ENCODE data around the gene PAPPA2. TPM values are rescaled to one million over a fixed set of nuclear protein-coding genes. Genes with fewer than 3 reads are reported as not detected.
"Not testable (repeated sequence)": the region's sequence is repeated elsewhere in the genome, so short reads cannot be mapped to it uniquely, and the experiment has no call there.

Gene PAPPA2
- polyA plus RNA-seq, 3 donors: 42.6 to 48.8 (median 45.8) TPM

DNA sequence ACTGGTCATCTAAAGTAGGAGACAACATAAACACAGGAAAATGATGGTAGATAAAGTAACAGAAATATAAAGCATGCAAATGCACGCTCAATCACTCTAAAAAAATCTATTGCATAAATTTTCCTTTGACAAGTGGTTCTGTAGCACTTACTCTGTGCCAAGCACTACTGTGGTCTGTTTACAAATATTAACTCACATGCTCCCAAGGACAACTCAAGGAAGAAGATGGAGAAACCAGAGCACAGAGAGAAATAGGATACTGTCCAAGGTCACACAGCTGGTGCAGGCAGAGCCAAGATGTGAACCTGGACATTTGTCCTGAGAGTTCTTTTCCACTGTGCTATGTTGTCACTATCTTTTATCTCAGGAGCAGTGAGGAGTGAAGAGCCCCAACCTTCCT lies 105.2 kb downstream of the PAPPA2 start:
- DNase-seq (ENCODE audit: extremely low read depth in 1 of 11, low read depth in 9 of 11, low spot score in 4 of 11): no peak

DNA sequence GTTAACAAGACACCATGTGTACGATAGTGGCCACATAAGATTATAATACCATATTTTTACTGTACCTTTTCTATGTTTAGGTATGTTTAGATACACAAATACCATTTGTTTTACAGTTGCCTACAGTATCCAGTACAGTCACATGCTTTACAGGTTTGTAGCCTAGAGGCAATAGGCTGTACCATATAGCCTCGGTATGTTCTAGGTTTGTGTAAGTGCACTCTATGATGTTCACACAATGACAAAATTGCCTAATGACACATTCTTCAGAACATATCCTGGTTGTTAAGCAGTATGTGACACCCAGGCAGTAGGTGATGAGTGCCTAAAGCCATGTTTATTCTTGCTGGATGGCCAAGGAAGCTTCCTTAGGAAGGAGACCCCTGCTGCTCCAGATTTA lies 111.8 kb downstream of the PAPPA2 start:
- no peak for DNase-seq (ENCODE audit: extremely low read depth in 1 of 11, low read depth in 9 of 11, low spot score in 4 of 11)

DNA sequence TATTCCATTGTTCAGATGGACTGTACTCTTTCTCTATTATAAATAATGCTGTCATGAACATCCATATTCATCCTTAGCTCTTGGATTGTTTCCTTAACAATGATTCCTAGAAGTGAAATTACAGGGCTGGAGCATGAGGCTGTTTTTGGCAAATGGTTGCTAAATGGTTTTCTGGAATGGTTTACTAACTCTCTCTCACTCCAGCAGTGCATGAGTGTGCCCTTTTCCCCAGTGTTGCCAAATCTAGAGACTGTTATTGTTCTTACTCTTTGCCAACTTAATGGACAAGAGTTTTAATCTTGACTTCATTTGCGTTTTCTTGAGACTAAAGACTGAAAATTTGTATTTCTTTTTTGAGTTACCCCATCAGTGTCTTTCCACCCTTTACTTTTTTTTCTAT lies 113.0 kb downstream of the PAPPA2 start:
- DNase-seq (ENCODE audit: extremely low read depth in 1 of 11, low read depth in 9 of 11, low spot score in 4 of 11): no peak

DNA sequence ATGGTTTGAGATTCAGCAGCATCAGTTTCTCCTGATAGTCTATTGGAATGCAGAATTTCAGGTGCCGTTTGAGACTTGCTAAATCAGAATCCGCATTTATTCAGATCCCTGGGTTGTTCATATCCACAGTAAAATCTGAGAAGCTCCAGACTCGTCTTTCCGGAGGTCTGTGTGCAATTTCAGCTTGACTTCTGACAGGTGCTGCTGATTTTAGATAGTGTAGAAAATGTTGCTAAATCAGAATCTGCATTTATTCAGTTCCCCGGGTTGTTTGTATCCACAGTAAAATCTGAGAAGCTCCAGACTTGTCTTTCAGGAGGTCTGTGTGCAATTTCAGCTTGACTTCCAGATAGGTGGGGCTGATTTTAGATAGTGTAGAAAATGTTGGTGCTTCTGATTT lies 113.7 kb downstream of the PAPPA2 start:
- DNase-seq (ENCODE audit: extremely low read depth in 1 of 11, low read depth in 9 of 11, low spot score in 4 of 11): no peak

DNA sequence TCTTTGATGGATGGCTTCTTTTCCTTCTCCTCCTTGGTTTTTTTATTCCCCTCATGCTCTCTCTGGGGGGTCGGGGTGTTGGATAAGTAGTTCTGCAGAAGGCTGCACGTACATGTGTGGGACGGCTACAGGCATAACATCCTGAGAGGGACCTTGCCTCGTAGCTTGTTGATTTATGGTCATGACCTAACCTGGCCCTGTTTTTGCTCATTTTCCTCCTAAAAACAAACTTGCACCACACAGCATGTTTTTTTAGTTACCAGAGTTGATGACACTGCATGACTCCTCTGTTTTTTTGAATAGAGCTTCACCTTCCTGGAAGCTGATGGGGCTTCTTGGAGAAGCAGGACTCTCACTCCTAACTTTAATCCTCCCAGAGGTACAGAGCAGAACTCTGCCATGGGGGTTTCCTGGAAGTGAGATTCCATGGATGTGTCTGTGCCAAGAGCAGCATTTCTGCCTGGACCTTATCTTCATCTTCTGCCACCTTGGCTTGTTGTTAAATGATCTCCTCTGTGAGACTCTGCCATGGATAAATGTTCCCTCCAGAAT lies 114.7 kb downstream of the PAPPA2 start:
- DNase-seq (ENCODE audit: extremely low read depth in 1 of 11, low read depth in 9 of 11, low spot score in 4 of 11): no peak

DNA sequence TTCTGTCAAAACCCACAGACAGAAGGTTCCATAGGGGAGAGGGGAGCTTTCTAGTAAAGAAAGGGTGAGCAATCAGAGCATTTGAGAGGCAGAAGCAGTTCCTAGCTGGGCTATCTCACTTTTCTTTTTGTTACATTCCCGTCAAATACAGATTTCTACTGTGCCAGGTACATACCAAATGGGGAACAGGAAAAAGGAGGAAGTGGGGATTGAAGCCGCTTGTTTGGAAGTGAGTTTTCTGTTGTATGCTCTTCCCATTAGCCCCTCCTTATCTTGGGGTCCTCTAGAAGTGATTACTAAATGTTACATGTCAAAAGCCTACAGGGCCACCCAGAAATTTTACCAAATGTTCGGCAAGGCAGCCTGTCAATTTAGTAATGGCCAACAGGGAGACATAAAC lies 116.1 kb downstream of the PAPPA2 start:
- DNase-seq (ENCODE audit: extremely low read depth in 1 of 11, low read depth in 9 of 11, low spot score in 4 of 11): no peak

DNA sequence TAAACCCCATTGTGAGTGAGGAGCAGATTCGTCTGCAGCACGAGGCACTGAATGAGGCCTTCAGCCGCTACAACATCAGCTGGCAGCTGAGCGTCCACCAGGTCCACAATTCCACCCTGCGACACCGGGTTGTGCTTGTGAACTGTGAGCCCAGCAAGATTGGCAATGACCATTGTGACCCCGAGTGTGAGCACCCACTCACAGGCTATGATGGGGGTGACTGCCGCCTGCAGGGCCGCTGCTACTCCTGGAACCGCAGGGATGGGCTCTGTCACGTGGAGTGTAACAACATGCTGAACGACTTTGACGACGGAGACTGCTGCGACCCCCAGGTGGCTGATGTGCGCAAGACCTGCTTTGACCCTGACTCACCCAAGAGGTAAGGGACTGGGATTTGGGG lies 132.2 kb downstream of the PAPPA2 start:
- DNase-seq (ENCODE audit: extremely low read depth in 1 of 11, low read depth in 9 of 11, low spot score in 4 of 11): no peak

DNA sequence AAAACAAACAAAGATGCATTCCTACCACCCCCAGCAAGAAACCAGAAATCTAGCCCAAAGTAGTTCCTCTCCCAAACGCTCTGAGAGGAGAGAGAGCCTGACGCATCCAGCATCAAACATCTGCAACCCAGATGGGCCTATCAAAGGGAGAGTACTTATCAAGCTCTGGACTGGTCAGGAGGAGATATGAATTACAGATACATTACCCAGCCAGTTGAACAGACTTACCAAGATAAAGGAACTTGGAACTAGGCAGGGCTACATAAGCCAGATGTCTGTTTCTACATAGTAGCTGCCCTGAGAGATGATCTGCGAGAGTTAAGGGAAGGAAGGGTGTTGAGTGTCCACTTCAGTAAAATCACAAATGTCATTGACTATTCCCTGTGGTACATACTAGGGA lies 138.4 kb downstream of the PAPPA2 start:
- no peak for DNase-seq (ENCODE audit: extremely low read depth in 1 of 11, low read depth in 9 of 11, low spot score in 4 of 11)

DNA sequence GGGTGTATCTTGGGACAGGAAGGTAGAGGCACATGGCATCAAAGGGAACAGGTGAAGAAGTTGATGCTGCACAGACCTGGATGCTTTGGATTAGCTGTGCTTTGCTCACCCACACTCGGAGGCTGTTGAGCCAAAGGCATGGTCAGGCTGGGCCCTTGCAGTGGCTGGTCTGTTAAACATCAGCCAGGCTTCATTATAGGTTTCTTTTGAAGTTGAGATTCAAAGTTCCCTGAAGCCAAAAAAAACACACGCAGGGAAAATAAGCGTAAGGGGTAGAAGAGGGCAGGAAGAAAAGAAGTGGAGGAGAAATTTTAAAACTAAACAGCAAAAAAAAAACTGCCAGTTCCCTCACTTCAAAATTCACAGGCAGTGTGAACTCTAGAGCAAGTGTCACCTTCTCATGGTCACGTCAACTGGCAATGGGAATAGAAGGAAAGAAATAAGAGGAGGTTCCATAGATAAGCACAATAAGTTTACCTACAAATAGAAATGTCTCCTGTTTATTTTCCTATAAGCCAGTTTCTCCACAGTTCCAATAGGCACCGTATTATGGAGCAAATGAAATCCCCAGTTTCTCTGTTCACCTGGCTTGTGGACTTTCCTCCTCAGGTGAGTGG lies 139.5 kb downstream of the PAPPA2 start:
- peak in 2 of 11 donors; percentile 10 to 43 for DNase-seq (ENCODE audit: extremely low read depth in 1 of 11, low read depth in 9 of 11, low spot score in 4 of 11)

DNA sequence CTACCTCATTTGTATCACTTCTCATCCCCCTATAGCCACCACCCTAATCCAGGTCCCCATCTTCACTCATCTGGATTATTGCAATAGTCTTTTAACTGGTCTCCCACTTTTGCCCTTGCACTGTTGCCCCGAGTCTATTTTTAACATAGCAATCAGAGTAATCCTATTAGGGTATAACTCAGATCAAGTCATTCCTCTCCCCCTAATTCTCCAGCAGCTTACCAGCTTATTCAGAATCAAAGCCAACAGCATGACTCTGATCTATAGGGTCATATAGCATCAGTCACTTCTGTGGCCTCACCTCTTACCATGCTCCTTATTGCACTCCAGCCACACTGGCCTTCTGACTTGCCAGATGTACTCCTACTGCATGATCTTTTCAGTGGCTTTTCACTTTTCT lies 140.7 kb downstream of the PAPPA2 start:
- DNase-seq (ENCODE audit: extremely low read depth in 1 of 11, low read depth in 9 of 11, low spot score in 4 of 11): no peak

DNA sequence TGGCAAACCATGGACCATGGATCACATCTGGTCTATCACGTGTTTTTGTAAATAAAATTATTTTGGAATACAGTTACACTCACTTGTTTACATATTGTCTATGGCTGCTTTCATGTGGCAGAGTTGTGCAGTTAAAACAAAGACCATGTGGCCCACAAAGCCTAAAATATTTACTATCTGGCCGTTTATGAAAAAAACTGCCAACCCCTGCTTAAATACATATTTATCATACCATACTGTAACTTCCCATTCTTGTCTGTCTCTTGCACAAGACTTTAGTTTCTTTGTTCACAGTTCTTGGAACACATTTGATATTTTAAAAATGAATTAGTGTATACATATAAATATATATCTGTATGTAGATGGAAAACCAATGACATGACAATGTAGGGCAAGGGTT lies 141.5 kb downstream of the PAPPA2 start:
- no peak for DNase-seq (ENCODE audit: extremely low read depth in 1 of 11, low read depth in 9 of 11, low spot score in 4 of 11)

DNA sequence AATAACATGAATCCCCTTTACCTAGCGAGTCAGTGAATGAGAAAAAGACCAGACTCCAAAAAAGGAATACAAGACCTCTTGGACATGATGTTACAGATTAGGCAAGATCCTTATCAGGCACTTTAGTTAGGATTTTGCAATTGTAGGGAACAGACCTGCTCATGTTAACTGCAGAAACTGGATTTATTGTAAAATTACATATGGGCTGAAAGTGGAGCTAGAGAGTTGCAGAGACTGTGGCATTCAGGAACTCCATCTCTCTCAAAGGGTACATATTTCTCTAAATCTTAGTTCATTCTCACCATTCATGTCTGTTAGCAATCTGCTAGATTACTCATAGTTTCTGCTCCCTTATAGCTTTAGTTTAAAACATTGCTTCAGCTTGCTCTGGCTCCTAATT lies 142.2 kb downstream of the PAPPA2 start:
- no peak for DNase-seq (ENCODE audit: extremely low read depth in 1 of 11, low read depth in 9 of 11, low spot score in 4 of 11)

DNA sequence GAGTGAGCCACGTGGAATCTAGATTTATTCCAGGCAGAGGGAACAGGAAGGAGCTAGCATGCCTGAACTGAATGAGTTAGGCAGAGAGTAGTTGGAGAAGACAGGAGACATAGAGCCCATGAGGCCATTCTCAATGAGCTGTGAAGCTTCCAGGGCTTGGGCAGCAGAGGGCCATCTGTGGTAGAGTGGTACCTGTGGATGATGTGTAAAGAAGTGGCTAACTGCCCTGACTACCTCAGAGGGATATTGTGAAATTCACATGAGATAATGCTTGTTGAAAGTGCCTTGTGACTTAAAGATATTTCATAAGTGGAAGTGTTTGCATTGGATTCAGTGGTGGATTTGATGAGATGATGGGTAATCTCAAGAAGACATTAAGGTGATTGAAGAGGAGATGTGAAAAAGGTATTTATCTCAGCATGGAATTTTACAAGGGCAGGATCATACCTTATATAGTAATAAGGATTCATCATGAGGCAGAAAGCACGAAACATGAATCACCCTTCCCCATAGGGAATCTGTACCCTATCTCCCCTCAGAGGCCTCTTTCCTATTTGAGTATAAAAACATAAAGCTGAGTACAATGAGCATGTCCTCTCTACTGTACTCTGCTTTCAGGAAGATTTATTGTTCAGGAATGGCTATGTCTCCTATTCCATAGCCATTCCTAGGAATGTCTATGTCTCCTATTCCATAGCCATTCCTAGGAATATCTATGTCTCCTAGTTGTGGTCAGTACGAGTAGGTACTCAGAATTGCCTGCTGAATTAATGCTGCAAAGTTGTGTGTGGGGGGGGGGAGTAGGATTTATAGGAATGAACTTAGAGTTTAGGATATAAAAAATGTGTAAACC lies 146.8 kb downstream of the PAPPA2 start:
- DNase-seq (ENCODE audit: extremely low read depth in 1 of 11, low read depth in 9 of 11, low spot score in 4 of 11): no peak

DNA sequence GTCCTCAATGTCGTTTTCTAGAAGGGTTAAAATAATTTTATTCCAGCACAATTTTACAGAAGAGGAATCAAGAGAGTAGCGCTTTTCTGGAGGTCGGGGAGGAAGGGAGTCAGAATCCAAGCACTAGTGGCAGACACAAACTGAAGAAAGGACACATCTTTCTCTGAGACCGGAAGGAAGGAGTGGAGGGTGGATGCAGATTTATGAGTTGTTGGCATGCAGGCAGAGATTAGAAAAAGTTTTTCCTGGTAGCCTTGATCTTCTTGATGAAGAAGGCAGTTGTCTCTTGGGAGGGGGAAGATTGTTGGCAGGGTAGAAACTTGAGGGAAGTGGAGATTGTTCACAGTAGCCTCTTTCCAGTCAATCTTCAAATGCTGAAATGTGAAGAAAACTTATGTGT lies 149.8 kb downstream of the PAPPA2 start:
- DNase-seq (ENCODE audit: extremely low read depth in 1 of 11, low read depth in 9 of 11, low spot score in 4 of 11): no peak

DNA sequence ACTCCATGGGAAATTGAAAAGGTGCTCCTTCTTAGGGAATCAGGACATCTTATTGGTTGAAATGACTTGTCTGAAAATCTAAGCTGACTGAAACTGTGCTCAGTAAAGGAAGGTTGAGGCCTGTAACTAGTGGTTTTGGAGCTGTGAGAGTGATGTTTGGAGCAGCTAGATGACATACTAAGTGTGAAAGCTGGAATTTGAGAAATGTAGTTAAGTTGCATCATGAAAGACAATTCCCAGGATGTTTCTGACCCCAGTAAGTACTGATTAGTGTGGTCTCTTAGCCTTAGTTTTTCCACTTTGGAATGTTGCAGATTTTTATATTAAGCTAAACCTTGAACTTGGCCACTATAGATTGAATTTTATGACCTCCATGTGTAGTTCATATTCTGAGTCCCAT lies 154.9 kb downstream of the PAPPA2 start:
- no peak for DNase-seq (ENCODE audit: extremely low read depth in 1 of 11, low read depth in 9 of 11, low spot score in 4 of 11)

DNA sequence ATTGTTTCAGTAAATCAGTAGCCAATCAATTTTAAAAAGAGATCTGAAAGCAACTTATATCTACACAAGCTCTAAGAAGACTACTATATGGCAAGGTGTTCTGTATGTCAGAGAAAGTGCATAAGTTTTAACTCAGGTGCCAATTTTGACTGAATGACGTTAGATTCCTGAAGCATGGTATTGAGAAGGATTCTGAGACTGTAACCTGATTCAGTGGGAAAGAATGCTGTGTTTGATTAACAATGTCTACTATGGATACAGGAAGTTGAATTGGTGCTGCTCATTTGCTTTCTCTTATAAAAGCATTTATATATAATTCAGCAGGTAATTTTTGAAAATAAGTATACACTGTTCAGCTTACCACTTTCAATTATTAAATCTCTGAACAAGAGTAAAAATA lies 156.3 kb downstream of the PAPPA2 start:
- DNase-seq (ENCODE audit: extremely low read depth in 1 of 11, low read depth in 9 of 11, low spot score in 4 of 11): no peak

DNA sequence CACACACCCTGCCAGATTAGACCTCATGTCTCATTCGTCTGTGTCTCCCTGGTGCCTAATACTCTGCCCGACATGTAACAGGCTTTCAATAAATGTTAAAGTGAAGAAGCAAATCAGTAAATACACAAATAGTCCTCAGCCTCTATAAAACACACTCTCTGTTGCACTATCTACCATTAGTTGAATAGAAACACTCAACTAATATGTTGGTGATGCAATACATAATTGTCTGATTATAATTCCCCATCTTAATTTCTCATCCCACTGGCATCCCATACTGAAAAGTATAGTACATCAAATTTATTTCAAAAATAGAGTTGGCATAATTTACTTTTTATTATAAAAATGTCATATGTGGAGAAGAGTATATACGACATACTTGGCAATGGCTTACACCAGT lies 162.4 kb downstream of the PAPPA2 start:
- DNase-seq (ENCODE audit: extremely low read depth in 1 of 11, low read depth in 9 of 11, low spot score in 4 of 11): no peak

DNA sequence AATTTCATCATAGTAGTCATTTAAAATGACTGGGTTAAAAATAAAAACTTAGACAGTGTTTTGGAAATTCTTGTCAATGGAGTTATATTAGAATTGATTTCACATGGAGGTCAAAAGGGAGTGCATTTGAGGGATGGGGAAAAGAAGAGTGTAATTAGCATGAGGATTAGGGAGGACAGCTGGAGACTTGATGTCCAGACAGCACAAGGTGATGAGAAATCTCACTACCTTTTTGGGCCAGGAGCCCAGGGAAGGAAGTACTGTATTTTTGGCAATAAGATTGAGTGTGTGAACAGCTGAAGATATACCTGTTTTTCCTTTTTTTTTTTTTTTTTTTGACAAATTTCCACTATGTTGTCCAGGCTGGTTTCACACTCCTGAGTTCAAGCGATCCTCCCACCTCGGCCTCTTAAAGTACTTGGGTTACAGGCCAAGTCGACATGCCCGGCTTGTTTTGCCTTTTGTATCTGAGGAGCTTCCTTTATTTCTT lies 163.6 kb downstream of the PAPPA2 start:
- no peak for DNase-seq (ENCODE audit: extremely low read depth in 1 of 11, low read depth in 9 of 11, low spot score in 4 of 11)

DNA sequence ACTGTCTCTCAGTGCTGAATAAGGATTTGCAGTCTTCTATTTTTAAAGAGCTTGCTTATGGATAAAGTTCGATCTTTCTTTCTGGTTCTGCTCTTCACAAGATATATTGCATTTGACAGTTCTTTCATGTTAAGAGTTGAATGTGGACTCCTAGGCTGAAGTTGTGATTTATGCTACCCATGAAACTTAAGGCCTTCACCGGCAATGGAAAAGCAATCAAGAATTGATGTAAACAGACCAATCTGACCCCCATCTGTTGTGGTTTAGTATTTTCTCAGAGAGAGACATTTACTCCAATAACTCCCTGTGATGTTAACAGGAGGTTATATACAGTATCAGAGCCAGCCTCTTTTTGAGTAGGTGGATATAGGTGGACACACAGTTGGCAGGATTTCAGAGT lies 165.8 kb downstream of the PAPPA2 start:
- peak in 10 of 11 donors; percentile 5 to 64 (median 36) for DNase-seq (ENCODE audit: extremely low read depth in 1 of 11, low read depth in 9 of 11, low spot score in 4 of 11)

DNA sequence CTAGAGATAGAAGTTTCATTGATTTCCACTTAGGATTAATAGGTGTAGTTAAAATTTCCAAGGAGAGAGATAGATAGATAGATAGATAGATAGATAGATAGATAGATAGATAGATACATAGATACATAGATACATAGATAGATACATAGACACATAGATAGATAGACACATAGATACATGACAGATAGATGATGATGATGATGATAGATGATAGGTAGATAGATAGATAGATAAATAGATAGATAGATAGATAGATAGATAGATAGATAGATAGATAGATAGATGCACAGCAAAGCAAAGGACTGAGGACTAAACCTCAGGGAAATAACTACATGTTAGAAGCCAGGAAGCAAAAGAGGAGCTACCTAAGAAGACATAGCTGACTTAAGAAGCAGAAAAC lies 171.8 kb downstream of the PAPPA2 start:
- DNase-seq (ENCODE audit: extremely low read depth in 1 of 11, low read depth in 9 of 11, low spot score in 4 of 11): not testable (repeated sequence)

Data from renal cortex interstitium (tissue), 11 donors.